Dermis blood vessel endothelial cell (primary cell): ENCODE results near the gene HBB. TPM values are rescaled to one million over a fixed set of nuclear protein-coding genes. Genes with fewer than 3 reads are reported as not detected.

Experiments used
- DNase-seq: peaks from one replicate; pipeline ENCODE4 v3.0.0; 2010
- total RNA-seq: library from RNA; depleted of rRNA; stranded (reverse); fragments of >200 nt; gene quantifications from 2 replicates; pipeline ENCODE4 v1.2.3, GENCODE V29; 2014

The HBB gene
- total RNA-seq, 1 donor from 2014 or later, result not detected

GRCh38 chr11:5225480-5225871, 1.4 kb downstream of the HBB start:
- no peak for DNase-seq

GRCh38 chr11:5224538-5225479, 2.1 kb downstream of the HBB start:
- no peak for DNase-seq

GRCh38 chr11:5223686-5224085, 3.2 kb downstream of the HBB start:
- no peak for DNase-seq

- DNase-seq, result no peak
These were observed 3.7 kb downstream of the HBB start for GRCh38 chr11:5223146-5223545.

GRCh38 chr11:5210376-5210885, 16.4 kb downstream of the HBB start:
- no peak for DNase-seq

- DNase-seq, result peak; percentile 43
These were observed 22.1 kb downstream of the HBB start for GRCh38 chr11:5204787-5205186.

GRCh38 chr11:5203366-5203765, 23.5 kb downstream of the HBB start:
- DNase-seq, result no peak

GRCh38 chr11:5200582-5200981, 26.3 kb downstream of the HBB start, which contains the start of gene OR51V1:
OR51V1 (minus strand) TSS chr11:5200682; CDS start chr11:5200682, 0 bp downstream.
- DNase-seq, result no peak

GRCh38 chr11:5198285-5198684, 28.6 kb downstream of the HBB start:
- DNase-seq, result no peak

GRCh38 chr11:5197536-5197935, 29.3 kb downstream of the HBB start:
- no peak for DNase-seq

GRCh38 chr11:5196731-5197130, 30.1 kb downstream of the HBB start:
- no peak for DNase-seq

GRCh38 chr11:5196067-5196466, 30.8 kb downstream of the HBB start:
- no peak for DNase-seq

GRCh38 chr11:5192738-5193137, 34.1 kb downstream of the HBB start:
- DNase-seq, result no peak

- no peak for DNase-seq
These were observed 38.7 kb downstream of the HBB start for GRCh38 chr11:5188201-5188600.

- DNase-seq, result no peak
These were observed 48.6 kb downstream of the HBB start for GRCh38 chr11:5178046-5178837.

Other genes with a start within 250 kb of the HBB start
- gene OR51L1, start 232.2 kb downstream of the HBB start, total RNA-seq, result not detected in 2 replicates
- gene OR52J3, start 180.5 kb downstream of the HBB start, total RNA-seq, result not detected in 2 replicates
- gene OR52E2, start 167.4 kb downstream of the HBB start, total RNA-seq, result not detected in 2 replicates
- gene OR52E1, start 157.5 kb downstream of the HBB start, total RNA-seq, result not detected in 2 replicates
- not detected in 2 replicates for gene OR52A5, start 88.7 kb downstream of the HBB start, total RNA-seq
- gene OR52A1, start 72.3 kb downstream of the HBB start, total RNA-seq, result not detected in 2 replicates
- not detected in 2 replicates for gene OR51V1, start 26.4 kb downstream of the HBB start, total RNA-seq
- not detected in 2 replicates for gene HBD, start 7.4 kb upstream of the HBB start, total RNA-seq
- gene HBG1, start 22.8 kb upstream of the HBB start, total RNA-seq, result not detected in 2 replicates
- not detected in 2 replicates for gene HBG2, start 27.7 kb upstream of the HBB start, total RNA-seq
- not detected in 2 replicates for gene HBE1, start 42.9 kb upstream of the HBB start, total RNA-seq
- not detected in 2 replicates for gene OR51B4, start 74.9 kb upstream of the HBB start, total RNA-seq
- gene OR51B2, start 97.2 kb upstream of the HBB start, total RNA-seq, result not detected in 2 replicates
- not detected in 2 replicates for gene OR51B5, start 116.5 kb upstream of the HBB start, total RNA-seq
- not detected in 2 replicates for gene OR51B6, start 124.4 kb upstream of the HBB start, total RNA-seq
- not detected in 2 replicates for gene OR51M1, start 156.7 kb upstream of the HBB start, total RNA-seq
- not detected in 2 replicates for gene OR51Q1, start 195.0 kb upstream of the HBB start, total RNA-seq
- not detected in 2 replicates for gene OR51I1, start 214.4 kb upstream of the HBB start, total RNA-seq
- gene OR51I2, start 222.3 kb upstream of the HBB start, total RNA-seq, result not detected in 2 replicates